HepG2 (cell line): ENCODE data around the gene CCDC170. TPM values are rescaled to one million over a fixed set of nuclear protein-coding genes. Genes with fewer than 3 reads are reported as not detected.
A peak's percentile ranks its signal among the peaks of the same experiment; 100 is the strongest.

Source experiments
- BCL6 ChIP-seq: IDR thresholded peaks from 2 replicates; pipeline ENCODE4 v1.6.1; 2016; ENCODE audit warnings: missing genetic modification reagents, missing compliant biosample characterization
- ESRRA ChIP-seq: sonication (generic); formaldehyde crosslinking; IDR thresholded peaks from 2 replicates; pipeline ENCODE4 v1.5.1; 2020; ENCODE audit warnings: mild to moderate bottlenecking, low read depth, missing genetic modification reagents
- HNF4A ChIP-seq: sonication (generic); formaldehyde crosslinking; IDR thresholded peaks from 2 replicates; pipeline ENCODE4 v1.4.0; 2020; ENCODE audit warnings: missing genetic modification reagents
- NFIC ChIP-seq: IDR thresholded peaks from 2 replicates; pipeline ENCODE4 v1.6.1; 2012; ENCODE audit warnings: mild to moderate bottlenecking, low read length, inconsistent platforms
- NONO ChIP-seq, 2 experiments: fragments of 450-650 bp in 1 of 2; sonication (generic) in 1 of 2; formaldehyde crosslinking in 1 of 2; IDR thresholded peaks in 1 of 2; conservative IDR thresholded peaks in 1 of 2; 2 replicates each; pipeline versions ENCODE4 v1.6.1 to v1.8.0; 2017 to 2022; ENCODE audit warnings: mild to moderate bottlenecking in 1 of 2, missing genetic modification reagents in 1 of 2, moderate library complexity in 1 of 2
- ZFP1 ChIP-seq: IDR thresholded peaks from 2 replicates; pipeline ENCODE4 v1.6.1; 2016
- ZNF138 ChIP-seq: sonication (generic); formaldehyde crosslinking; IDR thresholded peaks from 2 replicates; pipeline ENCODE4 v1.5.0; 2020; ENCODE audit warnings: mild to moderate bottlenecking, low read depth, missing genetic modification reagents
- ZNF225 ChIP-seq: sonication (generic); formaldehyde crosslinking; IDR thresholded peaks from 2 replicates; pipeline ENCODE4 v1.4.0; 2020; ENCODE audit warnings: mild to moderate bottlenecking, missing genetic modification reagents
- ZNF501 ChIP-seq: sonication (generic); formaldehyde crosslinking; IDR thresholded peaks from 2 replicates; pipeline ENCODE4 v1.5.1; 2020; ENCODE audit warnings: mild to moderate bottlenecking, moderate library complexity, missing genetic modification reagents
- ZNF562 ChIP-seq: sonication (generic); formaldehyde crosslinking; IDR thresholded peaks from 2 replicates; pipeline ENCODE4 v1.8.0; 2022; ENCODE audit warnings: missing genetic modification reagents, borderline replicate concordance
- ZNF792 ChIP-seq: IDR thresholded peaks from 2 replicates; pipeline ENCODE4 v1.6.1; 2016
- polyA plus RNA-seq, 8 experiments: library from polyadenylated mRNA; depleted of rRNA in 3 of 8; stranded (reverse) in 7 of 8; unstranded in 1 of 8; fragments of >200 nt; fragmentation: Illumina TruSeq in 4 of 8; extraction: Trizol in 4 of 8; gene quantifications; 2 replicates each; pipeline versions ENCODE4 v1.2.1 to v1.2.3, GENCODE V29; 2011 to 2016; ENCODE audit warnings: low read depth in 4 of 8, missing spikeins in 1 of 8, mixed read lengths in 1 of 8; ENCODE audit not compliant: insufficient read depth in 1 of 8
- total RNA-seq, 5 experiments: library from RNA; depleted of rRNA; stranded (reverse); fragments of >200 nt; fragmentation: Illumina TruSeq; extraction: Trizol; gene quantifications; 2 replicates each; pipeline ENCODE4 v1.2.3, GENCODE V29; 2016; ENCODE audit warnings: low read depth in 1 of 5
- TF ChIP-seq, protein P1 (sequence below): sonication (generic); formaldehyde crosslinking; IDR thresholded peaks from 2 replicates; pipeline ENCODE4 v1.5.0; 2020; ENCODE audit warnings: mild to moderate bottlenecking, missing genetic modification reagents, borderline replicate concordance
- TF ChIP-seq, protein P2 (sequence below): sonication (generic); formaldehyde crosslinking; IDR thresholded peaks from 2 replicates; pipeline ENCODE4 v1.5.1; 2020; ENCODE audit warnings: mild to moderate bottlenecking, moderate library complexity, missing genetic modification reagents
- TF ChIP-seq, protein P3 (sequence below): sonication (generic); formaldehyde crosslinking; IDR thresholded peaks from 2 replicates; pipeline ENCODE4 v1.8.1; 2023; ENCODE audit warnings: mild to moderate bottlenecking, missing genetic modification reagents, borderline replicate concordance
- TF ChIP-seq, protein P4 (sequence below): IDR thresholded peaks from 2 replicates; pipeline ENCODE4 v1.4.0; 2020; ENCODE audit warnings: mild to moderate bottlenecking, missing genetic modification reagents
- TF ChIP-seq, protein P5 (sequence below): sonication (generic); formaldehyde crosslinking; IDR thresholded peaks from 2 replicates; pipeline ENCODE4 v1.4.0; 2020; ENCODE audit warnings: low read depth, mild to moderate bottlenecking, missing genetic modification reagents
- TF ChIP-seq, protein P6 (sequence below): sonication (generic); formaldehyde crosslinking; IDR thresholded peaks from 2 replicates; pipeline ENCODE4 v1.5.0; 2020; ENCODE audit warnings: missing genetic modification reagents
- TF ChIP-seq, protein P7 (sequence below): sonication (generic); formaldehyde crosslinking; IDR thresholded peaks from 2 replicates; pipeline ENCODE4 v1.4.0; 2020; ENCODE audit warnings: missing genetic modification reagents, low read depth, mild to moderate bottlenecking, borderline replicate concordance

The CCDC170 gene
- total and polyA plus RNA-seq, 2 of the 13 experiments (the other 11 are each of a cell fraction or from before 2014, with no cell fraction given): 0.90 to 5.1 TPM

DNA sequence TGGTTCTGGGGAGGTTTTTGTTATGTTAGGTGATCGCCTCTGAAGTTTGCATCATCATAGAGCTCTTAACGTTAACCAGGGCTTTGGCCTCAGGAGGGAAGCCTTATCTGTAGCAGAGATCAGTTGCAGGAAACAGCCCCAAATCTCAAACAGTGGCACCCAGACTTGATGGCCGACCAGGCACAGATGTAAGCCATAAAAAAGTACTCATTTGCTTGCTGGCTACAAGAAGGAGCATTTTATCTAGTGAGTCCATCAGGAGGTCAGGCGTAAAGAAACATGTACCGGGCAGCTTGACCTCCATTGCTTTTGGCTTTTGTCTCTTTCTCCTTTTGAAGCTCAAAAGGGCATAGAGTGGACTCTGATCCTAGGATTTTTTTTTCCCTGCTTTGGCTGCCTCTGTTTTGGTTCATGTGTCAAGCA, 122.3 kb downstream of the CCDC170 start (continued):
- TF ChIP-seq, protein P1, sequence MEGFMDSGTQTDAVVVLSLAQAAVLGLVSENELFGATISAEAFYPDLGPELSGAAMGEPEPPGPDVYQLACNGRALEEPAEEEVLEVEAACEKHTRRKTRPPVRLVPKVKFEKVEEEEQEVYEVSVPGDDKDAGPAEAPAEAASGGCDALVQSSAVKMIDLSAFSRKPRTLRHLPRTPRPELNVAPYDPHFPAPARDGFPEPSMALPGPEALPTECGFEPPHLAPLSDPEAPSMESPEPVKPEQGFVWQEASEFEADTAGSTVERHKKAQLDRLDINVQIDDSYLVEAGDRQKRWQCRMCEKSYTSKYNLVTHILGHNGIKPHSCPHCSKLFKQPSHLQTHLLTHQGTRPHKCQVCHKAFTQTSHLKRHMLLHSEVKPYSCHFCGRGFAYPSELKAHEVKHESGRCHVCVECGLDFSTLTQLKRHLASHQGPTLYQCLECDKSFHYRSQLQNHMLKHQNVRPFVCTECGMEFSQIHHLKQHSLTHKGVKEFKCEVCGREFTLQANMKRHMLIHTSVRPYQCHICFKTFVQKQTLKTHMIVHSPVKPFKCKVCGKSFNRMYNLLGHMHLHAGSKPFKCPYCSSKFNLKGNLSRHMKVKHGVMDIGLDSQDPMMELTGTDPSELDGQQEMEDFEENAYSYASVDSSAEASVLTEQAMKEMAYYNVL (CRISPR knock-in tag): peak; percentile 97
- TF ChIP-seq, protein P2, sequence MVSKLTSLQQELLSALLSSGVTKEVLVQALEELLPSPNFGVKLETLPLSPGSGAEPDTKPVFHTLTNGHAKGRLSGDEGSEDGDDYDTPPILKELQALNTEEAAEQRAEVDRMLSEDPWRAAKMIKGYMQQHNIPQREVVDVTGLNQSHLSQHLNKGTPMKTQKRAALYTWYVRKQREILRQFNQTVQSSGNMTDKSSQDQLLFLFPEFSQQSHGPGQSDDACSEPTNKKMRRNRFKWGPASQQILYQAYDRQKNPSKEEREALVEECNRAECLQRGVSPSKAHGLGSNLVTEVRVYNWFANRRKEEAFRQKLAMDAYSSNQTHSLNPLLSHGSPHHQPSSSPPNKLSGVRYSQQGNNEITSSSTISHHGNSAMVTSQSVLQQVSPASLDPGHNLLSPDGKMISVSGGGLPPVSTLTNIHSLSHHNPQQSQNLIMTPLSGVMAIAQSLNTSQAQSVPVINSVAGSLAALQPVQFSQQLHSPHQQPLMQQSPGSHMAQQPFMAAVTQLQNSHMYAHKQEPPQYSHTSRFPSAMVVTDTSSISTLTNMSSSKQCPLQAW (CRISPR knock-in tag): peak; percentile 44; the same call in 1 of the 2 replicates
- TF ChIP-seq ZFP1 (no peak), NONO (IDR thresholded peaks at IDR 0.05) (no peak), NONO (CRISPR knock-in tag; conservative IDR thresholded peaks at IDR 0.05) (no peak), HNF4A (CRISPR knock-in tag) (peak; percentile 93), ZNF138 (no peak), ZNF562 (no peak), ZNF792 (peak; percentile 33; the same call in 1 of the 2 replicates), BCL6 (CRISPR knock-in tag) (no peak), NFIC (0 out of 2 replicates have a peak, but pooled peaks have one; percentile 43), ESRRA (peak; percentile 93), ZNF225 (CRISPR knock-in tag) (no peak), ZNF501 (CRISPR knock-in tag) (peak; percentile 73)
- TF ChIP-seq, protein P3, sequence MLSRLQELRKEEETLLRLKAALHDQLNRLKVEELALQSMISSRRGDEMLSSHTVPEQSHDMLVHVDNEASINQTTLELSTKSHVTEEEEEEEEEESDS (CRISPR knock-in tag): no peak
- TF ChIP-seq, protein P4, sequence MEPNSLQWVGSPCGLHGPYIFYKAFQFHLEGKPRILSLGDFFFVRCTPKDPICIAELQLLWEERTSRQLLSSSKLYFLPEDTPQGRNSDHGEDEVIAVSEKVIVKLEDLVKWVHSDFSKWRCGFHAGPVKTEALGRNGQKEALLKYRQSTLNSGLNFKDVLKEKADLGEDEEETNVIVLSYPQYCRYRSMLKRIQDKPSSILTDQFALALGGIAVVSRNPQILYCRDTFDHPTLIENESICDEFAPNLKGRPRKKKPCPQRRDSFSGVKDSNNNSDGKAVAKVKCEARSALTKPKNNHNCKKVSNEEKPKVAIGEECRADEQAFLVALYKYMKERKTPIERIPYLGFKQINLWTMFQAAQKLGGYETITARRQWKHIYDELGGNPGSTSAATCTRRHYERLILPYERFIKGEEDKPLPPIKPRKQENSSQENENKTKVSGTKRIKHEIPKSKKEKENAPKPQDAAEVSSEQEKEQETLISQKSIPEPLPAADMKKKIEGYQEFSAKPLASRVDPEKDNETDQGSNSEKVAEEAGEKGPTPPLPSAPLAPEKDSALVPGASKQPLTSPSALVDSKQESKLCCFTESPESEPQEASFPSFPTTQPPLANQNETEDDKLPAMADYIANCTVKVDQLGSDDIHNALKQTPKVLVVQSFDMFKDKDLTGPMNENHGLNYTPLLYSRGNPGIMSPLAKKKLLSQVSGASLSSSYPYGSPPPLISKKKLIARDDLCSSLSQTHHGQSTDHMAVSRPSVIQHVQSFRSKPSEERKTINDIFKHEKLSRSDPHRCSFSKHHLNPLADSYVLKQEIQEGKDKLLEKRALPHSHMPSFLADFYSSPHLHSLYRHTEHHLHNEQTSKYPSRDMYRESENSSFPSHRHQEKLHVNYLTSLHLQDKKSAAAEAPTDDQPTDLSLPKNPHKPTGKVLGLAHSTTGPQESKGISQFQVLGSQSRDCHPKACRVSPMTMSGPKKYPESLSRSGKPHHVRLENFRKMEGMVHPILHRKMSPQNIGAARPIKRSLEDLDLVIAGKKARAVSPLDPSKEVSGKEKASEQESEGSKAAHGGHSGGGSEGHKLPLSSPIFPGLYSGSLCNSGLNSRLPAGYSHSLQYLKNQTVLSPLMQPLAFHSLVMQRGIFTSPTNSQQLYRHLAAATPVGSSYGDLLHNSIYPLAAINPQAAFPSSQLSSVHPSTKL (CRISPR knock-in tag): peak; percentile 58; the same call in 1 of the 2 replicates
- TF ChIP-seq, protein P5, sequence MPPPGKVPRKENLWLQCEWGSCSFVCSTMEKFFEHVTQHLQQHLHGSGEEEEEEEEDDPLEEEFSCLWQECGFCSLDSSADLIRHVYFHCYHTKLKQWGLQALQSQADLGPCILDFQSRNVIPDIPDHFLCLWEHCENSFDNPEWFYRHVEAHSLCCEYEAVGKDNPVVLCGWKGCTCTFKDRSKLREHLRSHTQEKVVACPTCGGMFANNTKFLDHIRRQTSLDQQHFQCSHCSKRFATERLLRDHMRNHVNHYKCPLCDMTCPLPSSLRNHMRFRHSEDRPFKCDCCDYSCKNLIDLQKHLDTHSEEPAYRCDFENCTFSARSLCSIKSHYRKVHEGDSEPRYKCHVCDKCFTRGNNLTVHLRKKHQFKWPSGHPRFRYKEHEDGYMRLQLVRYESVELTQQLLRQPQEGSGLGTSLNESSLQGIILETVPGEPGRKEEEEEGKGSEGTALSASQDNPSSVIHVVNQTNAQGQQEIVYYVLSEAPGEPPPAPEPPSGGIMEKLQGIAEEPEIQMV (CRISPR knock-in tag): no peak
- TF ChIP-seq, protein P6, sequence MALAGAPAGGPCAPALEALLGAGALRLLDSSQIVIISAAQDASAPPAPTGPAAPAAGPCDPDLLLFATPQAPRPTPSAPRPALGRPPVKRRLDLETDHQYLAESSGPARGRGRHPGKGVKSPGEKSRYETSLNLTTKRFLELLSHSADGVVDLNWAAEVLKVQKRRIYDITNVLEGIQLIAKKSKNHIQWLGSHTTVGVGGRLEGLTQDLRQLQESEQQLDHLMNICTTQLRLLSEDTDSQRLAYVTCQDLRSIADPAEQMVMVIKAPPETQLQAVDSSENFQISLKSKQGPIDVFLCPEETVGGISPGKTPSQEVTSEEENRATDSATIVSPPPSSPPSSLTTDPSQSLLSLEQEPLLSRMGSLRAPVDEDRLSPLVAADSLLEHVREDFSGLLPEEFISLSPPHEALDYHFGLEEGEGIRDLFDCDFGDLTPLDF (CRISPR knock-in tag): no peak
- TF ChIP-seq, protein P7, sequence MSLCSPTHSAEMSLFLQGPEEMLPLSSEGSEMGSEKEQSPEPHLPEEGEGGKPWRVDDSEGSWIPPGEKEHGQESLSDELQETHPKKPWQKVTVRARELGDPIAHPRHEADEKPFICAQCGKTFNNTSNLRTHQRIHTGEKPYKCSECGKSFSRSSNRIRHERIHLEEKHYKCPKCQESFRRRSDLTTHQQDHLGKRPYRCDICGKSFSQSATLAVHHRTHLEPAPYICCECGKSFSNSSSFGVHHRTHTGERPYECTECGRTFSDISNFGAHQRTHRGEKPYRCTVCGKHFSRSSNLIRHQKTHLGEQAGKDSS (CRISPR knock-in tag): no peak
